CD4-positive, alpha-beta T cell treated with Interleukin-17A for 4 hours (primary cell): Measurements from ENCODE around the gene KDF1.
A peak's percentile ranks its signal among the peaks of the same experiment; 100 is the strongest.
"Not testable (repeated sequence)": the region's sequence is repeated elsewhere in the genome, so short reads cannot be mapped to it uniquely, and the experiment has no call there.

Experiments used
- DNase-seq: peaks from one replicate; pipeline ENCODE4 v3.0.0-alpha.2; 2020; ENCODE audit warnings: mixed read lengths

The KDF1 gene

GRCh38 chr1:26994020-26994786, 33.9 kb upstream of the KDF1 start:
- peak; percentile 34 for DNase-seq

- peak; percentile 87 for DNase-seq
Observed at GRCh38 chr1:26993237-26994019, 33.2 kb upstream of the KDF1 start, which contains the start of gene TRNP1. TRNP1 (plus strand) TSS chr1:26993692; CDS start chr1:26993787, 95 bp downstream.

- DNase-seq, result no peak
Observed at GRCh38 chr1:26991310-26992116, 31.2 kb upstream of the KDF1 start.

GRCh38 chr1:26989403-26990109, 29.3 kb upstream of the KDF1 start:
- DNase-seq, result not testable (repeated sequence)

GRCh38 chr1:26986658-26987057, 26.4 kb upstream of the KDF1 start:
- DNase-seq, result no peak

GRCh38 chr1:26984291-26984690, 24.0 kb upstream of the KDF1 start:
- no peak for DNase-seq

- no peak for DNase-seq
Observed at GRCh38 chr1:26983863-26984262, 23.6 kb upstream of the KDF1 start.

GRCh38 chr1:26981146-26981846, 21.0 kb upstream of the KDF1 start:
- no peak for DNase-seq

GRCh38 chr1:26978901-26979300, 18.6 kb upstream of the KDF1 start:
- no peak for DNase-seq

GRCh38 chr1:26976621-26977510, 16.6 kb upstream of the KDF1 start:
- DNase-seq, result no peak

GRCh38 chr1:26972821-26973220, 12.6 kb upstream of the KDF1 start:
- DNase-seq, result no peak

GRCh38 chr1:26972390-26972789, 12.1 kb upstream of the KDF1 start:
- no peak for DNase-seq

GRCh38 chr1:26971590-26971989, 11.3 kb upstream of the KDF1 start:
- DNase-seq, result no peak

- DNase-seq, result no peak
Observed at GRCh38 chr1:26970810-26971209, 10.5 kb upstream of the KDF1 start.

- DNase-seq, result no peak
Observed at GRCh38 chr1:26965628-26966027, 5.4 kb upstream of the KDF1 start.

- DNase-seq, result no peak
Observed at GRCh38 chr1:26965213-26965612, 4.9 kb upstream of the KDF1 start.

GRCh38 chr1:26961826-26962225, 1.6 kb upstream of the KDF1 start:
- no peak for DNase-seq

GRCh38 chr1:26960625-26960966, 328 bp upstream of the KDF1 start:
- no peak for DNase-seq

GRCh38 chr1:26959270-26959669, 998 bp downstream of the KDF1 start:
- DNase-seq, result no peak

- no peak for DNase-seq
Observed at GRCh38 chr1:26957306-26957705, 3.0 kb downstream of the KDF1 start.

GRCh38 chr1:26956321-26956720, 3.9 kb downstream of the KDF1 start:
- DNase-seq, result no peak
